ENCODE measurements around the gene ZFYVE9.

The ZFYVE9 gene

DNA sequence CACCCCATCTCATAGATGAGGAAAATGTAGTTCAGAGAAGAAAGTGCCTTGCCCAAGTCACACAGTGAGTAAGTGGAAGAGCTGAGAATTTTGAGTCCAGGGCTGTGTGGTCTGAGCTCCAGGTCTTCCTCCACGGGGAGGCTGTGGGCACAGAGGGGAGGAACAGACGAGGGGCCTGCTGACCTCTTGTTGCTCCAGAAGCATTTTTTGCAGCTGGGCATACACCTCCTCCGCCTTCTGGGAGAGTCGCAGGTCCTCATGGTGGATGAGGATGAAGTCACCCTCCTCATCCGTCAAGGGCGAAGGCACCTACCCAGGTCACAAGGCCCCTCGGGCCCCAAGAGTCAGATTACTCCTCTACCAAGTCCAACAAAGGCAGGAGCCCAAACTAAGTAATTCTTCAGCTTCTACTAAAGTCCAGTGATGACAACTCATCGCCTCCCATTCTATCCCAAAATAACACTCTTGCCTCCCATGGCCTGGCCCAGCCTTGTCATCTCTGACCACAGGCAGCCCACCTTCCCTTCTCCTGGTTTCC, 215.0 kb downstream of the ZFYVE9 start:
- Histone ChIP-seq H3K36me3 (peaks cover 97% of the 10 kb centered on the region), H3K9me3 (ENCODE audit: severe bottlenecking) (no peaks in the 10 kb centered on the region), H3K27ac (no peak overlapping the region), H3K4me3 (ENCODE audit: low read depth, low read length) (no peak overlapping the region), H3K27me3 (ENCODE audit: insufficient read depth, low read depth, severe bottlenecking) (no peaks in the 10 kb centered on the region)
- no peak for DNase-seq
- TF ChIP-seq, protein P1, sequence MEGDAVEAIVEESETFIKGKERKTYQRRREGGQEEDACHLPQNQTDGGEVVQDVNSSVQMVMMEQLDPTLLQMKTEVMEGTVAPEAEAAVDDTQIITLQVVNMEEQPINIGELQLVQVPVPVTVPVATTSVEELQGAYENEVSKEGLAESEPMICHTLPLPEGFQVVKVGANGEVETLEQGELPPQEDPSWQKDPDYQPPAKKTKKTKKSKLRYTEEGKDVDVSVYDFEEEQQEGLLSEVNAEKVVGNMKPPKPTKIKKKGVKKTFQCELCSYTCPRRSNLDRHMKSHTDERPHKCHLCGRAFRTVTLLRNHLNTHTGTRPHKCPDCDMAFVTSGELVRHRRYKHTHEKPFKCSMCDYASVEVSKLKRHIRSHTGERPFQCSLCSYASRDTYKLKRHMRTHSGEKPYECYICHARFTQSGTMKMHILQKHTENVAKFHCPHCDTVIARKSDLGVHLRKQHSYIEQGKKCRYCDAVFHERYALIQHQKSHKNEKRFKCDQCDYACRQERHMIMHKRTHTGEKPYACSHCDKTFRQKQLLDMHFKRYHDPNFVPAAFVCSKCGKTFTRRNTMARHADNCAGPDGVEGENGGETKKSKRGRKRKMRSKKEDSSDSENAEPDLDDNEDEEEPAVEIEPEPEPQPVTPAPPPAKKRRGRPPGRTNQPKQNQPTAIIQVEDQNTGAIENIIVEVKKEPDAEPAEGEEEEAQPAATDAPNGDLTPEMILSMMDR (IDR thresholded peaks at IDR 0.05; ENCODE audit: low read depth, low read length), result no peak

DNA sequence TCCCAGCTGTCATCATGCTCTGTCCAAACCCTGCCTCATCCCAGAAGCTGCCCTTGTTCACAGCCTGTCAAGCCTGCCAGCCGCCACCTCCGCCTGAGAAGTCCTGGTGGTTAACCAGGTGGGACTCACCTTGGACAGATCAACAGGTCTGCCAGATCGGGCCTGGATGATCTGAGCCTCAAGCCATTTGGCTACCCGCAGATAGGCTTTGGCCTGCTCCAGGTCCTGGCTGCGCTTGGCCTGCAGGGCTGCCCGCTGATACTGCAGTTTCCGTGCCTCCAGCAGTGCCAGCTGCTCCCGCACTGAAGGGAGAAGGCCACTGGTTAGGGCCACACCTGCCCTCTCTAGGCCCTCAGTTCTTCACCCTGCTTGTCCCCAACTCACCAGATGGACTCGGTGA, 215.5 kb downstream of the ZFYVE9 start:
- Histone ChIP-seq H3K27me3 (ENCODE audit: insufficient read depth, low read depth, severe bottlenecking) (no peaks in the 10 kb centered on the region), H3K9me3 (ENCODE audit: severe bottlenecking) (no peaks in the 10 kb centered on the region), H3K4me3 (ENCODE audit: low read depth, low read length) (no peak overlapping the region), H3K27ac (no peak overlapping the region), H3K36me3 (peaks cover 100% of the 10 kb centered on the region)
- TF ChIP-seq, protein P1 (IDR thresholded peaks at IDR 0.05; ENCODE audit: low read depth, low read length), result no peak
- no peak for DNase-seq

DNA sequence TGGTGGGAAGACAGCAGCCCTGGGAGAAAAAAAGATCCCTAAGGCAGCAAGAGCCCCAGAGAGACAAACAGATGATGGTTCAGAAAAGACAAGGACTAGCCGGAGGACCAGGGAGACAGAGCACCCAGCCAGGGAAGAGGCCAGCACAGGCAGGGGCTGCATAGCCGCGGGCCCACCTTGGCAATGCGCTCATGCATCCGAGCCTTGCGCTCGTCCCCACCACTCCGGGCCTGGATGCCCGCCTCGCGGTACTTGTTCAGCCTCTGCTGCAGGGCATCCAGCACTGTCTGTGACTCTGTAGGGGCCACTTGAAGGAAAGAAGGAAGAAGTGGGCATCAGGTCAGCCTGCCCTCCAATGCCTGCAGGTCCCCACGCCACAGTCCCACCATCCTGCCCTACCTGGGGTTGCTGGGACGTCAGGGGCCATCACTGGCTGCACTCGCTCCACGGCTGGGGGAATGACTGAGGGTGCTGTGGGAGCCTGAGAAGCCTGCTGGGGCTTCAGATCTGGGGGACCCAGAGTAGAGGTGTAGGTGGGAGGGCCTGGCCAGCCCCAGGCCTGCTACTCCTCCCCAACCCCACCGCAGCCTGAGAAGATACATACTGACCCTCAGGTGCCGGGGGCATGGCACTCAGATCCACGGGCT, 217.1 kb downstream of the ZFYVE9 start:
- Histone ChIP-seq H3K4me3 (ENCODE audit: low read depth, low read length) (no peak overlapping the region), H3K27me3 (ENCODE audit: insufficient read depth, low read depth, severe bottlenecking) (no peaks in the 10 kb centered on the region), H3K27ac (no peak overlapping the region), H3K36me3 (peaks cover 94% of the 10 kb centered on the region), H3K9me3 (ENCODE audit: severe bottlenecking) (no peaks in the 10 kb centered on the region)
- TF ChIP-seq, protein P1 (IDR thresholded peaks at IDR 0.05; ENCODE audit: low read depth, low read length), result no peak
- DNase-seq, result no peak

DNA sequence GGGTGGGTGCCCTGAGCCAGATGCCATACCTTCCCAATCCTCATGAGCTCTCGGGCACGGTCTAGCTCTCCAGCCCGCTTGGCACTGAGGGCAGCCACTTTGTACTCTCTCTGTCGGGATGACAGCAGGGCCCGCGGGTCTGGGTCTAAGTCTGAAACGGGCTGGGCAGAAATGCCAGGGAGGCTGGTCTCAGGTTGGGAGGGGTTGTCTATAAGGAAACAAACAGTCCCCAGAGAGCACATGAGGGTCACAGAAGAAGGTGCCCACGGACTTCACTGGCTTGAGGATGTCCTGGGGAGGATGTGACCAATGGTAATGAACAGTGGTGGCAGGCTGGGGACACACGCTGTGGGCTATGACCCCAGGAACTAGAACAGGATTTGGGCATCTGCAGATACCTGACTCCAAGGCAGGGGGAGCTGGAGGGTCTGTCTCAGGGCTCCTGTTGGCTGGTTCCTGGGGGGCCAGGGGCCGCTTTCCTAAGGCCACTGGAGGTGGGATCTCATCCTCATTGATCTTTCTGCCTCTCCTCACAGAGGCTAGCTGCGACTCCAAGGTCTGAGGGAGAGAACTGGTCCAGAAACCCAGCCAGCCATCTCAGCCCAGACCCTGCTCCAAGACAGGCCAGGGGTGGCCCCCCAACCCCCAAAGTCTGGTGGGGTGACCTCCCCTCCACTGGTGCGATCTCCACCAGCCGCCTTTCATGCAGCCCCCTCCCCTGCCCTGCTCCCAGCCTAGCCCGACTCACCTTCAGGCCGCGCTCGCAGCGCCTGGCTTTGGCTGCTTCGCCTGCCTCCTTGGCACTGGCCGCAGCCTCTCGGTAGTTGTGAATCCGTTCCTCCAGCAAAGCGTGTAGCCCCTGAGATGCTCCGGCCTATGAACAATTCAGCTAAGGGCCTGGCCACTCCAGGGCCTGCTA, 218.0 kb downstream of the ZFYVE9 start:
- TF ChIP-seq, protein P1 (IDR thresholded peaks at IDR 0.05; ENCODE audit: low read depth, low read length), result no peak
- Histone ChIP-seq H3K4me3 (ENCODE audit: low read depth, low read length) (no peak overlapping the region), H3K27ac (no peak overlapping the region), H3K36me3 (peaks cover 89% of the 10 kb centered on the region), H3K9me3 (ENCODE audit: severe bottlenecking) (no peaks in the 10 kb centered on the region), H3K27me3 (ENCODE audit: insufficient read depth, low read depth, severe bottlenecking) (no peaks in the 10 kb centered on the region)
- no peak for DNase-seq

DNA sequence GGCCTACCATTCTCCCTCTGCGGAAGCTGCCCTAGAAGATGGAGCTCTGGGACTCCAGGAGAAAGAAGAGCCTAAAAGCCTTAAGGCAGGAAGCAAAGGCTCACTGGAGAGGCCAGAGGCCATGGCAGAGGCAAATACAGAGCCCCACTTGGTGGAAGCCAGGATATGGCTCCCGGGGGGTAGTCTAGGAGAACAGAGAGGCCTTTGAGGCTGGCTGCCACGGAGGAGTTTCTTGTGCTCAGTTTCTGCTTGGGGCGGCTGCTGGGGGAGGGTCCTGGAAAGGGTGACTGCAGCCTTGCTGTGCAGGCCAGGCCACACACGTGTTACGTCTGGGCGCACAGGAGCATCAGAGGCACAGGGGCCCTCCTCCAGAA, 218.7 kb downstream of the ZFYVE9 start:
- Histone ChIP-seq H3K4me3 (ENCODE audit: low read depth, low read length) (no peak overlapping the region), H3K27me3 (ENCODE audit: insufficient read depth, low read depth, severe bottlenecking) (no peaks in the 10 kb centered on the region), H3K36me3 (peaks cover 82% of the 10 kb centered on the region), H3K9me3 (ENCODE audit: severe bottlenecking) (no peaks in the 10 kb centered on the region), H3K27ac (no peak overlapping the region)
- no peak for DNase-seq
- TF ChIP-seq, protein P1 (IDR thresholded peaks at IDR 0.05; ENCODE audit: low read depth, low read length), result no peak
